GM19193 (cell line): ENCODE measurements around the gene EPHB3.

Experiments
- POLR2A ChIP-seq: IDR thresholded peaks from 4 replicates; pipeline ENCODE4 v1.6.1; 2011; ENCODE audit not compliant: insufficient read depth, insufficient read length; ENCODE audit errors: extremely low read depth

Gene EPHB3

DNA sequence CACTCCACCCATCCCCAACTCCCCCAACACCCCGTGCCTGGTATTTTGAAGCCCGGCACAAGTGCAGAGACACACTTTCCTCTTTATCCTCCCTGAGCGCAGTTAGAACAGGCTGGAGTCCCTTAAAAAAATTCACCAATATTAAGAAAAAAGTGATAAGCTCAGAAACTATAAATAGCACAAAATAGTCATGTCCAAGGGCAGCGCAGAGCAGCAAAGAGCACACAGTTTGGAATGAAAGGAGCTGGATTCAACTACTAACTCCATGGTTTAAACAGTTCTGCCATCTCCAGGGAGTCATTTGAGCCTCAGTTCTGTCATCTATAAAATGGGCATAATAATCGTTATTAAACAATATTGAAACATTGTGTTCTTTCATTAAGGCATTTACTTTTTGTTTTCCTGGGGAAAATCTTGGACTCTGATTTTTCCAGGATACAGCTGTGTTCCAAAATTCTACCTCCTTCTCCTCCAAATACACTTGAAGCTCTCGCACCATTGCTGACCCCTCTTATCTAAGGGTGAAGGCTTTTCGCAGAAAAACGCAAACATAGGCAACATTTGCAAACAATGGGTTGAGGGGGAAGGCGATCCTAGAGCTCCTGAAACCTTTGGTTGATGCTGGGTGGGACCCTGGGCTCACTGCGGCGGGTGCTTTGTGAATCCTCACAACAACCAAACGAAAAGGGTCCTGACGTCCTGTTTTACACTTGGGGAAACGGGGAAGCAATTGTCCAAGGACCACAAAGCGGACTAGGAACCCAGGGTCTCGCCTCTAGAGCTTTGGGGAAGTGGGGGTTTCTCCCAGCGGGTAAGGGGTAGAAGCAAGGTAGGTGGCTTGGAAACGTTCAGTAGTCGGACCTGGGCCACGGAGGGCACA, 41.8 kb downstream of the EPHB3 start:
- TF ChIP-seq POLR2A = no peak

DNA sequence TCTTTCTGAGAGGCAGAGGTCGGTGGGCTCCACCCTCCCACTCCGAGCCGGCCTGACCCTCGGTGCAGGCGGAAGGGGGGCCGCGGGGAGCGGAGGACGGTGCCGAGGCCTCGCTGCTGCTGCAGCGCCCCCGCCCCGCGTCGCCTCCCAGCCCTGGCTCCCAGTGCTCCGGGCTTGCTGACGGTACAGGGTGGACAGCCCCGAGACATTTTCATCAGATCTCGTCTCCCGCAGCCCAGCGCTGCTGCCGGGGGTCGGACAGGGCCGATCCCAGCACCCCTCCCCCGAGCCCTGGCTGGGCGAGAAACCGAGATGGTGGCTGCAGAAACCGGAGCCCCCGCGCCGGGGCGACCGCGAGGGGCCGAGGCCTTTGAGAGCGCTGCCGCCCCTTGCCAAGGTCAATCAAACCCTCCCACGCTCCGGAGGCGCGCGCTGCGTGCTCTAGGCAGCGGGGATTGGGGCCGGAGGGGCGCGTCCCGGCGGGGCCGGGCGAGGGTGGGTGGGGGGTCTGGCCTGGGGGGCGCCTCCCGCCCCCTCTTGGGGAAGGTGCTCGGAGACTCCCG, 42.5 kb downstream of the EPHB3 start:
- TF ChIP-seq POLR2A = no peak

DNA sequence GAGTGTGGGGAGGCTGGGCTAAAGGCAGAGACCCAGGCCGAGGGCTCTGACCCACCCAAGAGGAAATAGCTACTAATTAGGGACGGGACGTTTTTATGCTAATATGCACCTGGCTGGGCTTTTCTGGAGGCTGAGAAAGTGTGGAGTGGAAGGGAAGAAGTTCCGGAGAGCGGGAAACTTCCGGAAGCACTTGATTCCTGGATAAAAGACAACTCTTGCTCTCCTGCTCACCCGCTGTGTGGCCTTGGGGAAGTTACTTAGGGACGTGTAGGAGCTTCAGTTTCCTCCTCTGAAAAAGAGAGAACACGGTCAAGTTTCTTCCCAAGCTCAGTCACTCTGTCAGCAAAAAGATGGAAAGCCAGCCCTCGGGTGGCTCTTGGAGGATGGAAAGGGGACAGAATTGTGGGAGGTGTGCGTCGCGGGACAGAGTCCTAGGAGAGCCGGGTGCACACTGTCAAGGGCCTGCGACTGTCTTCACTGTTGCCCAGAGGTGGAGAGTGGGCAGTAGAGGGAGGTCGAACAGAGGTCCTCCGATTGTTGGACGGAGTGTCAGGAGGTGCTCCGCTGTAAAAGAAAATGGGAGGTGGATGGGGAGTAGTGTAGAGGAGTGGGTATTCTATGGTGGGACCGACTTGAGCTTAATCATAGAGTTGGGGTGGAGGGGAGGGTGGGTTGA, 43.2 kb downstream of the EPHB3 start:
- no peak for TF ChIP-seq POLR2A

DNA sequence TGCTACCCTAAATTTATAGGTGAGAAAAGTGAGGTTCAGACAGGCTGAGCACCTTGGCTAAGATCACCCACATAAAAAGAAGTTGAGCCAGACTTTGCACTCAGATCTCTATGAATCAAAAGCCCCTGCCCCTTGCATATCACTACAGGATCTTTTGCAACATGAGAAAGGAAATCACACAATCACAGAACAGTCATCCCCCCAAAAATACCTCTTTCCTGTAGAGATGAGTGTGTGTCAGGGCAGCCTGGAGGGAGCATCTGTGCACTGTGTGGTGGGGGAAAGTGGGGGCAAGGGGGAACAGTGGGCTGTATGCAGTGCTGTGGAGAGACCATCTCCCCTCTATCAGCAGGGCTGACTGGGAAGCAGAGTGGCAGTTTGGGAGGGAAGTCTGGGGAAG, 46.6 kb downstream of the EPHB3 start:
- no peak for TF ChIP-seq POLR2A

DNA sequence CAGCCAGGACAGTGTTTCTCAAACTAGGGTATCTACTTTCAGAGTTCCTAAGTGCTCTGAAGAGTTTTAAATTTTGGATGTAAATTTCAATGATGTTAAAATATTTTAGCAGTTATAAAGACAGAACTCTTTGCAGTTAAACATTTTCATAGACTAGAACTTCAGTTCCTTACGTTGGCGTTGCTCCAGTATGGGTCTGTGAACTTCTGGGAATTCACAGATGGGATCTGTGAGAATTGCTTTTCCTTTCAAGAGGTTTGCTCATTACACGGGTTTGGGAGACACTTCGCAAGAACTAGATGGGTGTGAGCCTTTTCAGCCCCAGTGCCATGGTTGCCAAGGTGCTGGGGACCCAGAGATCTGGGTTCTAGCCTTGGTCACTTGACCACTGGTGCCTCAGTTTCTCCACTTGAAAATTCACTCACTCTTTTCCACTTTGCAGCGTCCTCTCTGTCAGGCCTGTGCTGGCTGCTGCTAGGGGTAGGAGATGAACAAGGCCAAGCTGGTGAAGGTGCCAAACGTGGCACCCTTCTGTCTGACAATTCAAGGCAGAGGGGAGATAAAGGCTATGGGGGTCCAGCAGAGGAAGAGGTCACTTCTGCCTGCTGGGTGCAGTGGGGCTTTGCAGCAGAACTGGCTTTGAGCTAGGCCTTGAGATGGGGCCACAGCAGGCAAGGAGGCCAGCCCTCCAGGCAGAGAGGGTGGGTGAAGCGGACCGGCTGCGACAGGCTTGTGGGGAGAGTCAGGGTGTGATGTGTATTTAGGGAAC, 48.1 kb downstream of the EPHB3 start:
- no peak for TF ChIP-seq POLR2A

DNA sequence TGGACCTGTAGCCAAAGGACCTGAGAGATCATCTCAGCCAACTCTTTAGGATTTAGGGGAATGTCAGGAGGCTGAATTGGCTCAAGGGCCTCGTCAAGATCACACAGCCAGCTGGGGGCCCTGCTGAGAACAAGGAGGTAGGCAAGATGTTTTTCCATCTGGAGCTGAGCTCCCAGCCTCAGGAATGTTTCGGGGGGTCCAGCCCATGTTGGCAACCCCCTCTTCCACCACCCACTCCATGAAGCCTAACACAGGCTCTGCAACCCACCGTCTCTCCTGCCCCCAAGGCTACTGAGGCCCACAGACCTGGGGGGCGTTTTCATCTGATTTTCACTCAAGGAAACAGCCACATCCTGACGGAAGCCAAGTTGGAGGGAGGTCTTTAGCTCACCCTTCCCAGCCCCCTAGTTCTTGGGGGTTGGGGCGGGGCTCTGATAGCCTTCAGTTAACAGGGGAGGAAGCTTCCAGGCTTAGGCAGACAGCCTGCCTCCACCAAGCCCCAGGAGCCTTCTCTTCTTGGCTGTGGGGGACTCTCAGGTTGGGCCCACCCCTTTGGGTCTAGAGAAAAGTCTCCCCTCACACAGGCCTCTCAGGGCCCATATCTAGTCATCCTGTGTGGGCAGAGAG, 48.8 kb downstream of the EPHB3 start:
- TF ChIP-seq POLR2A = no peak

DNA sequence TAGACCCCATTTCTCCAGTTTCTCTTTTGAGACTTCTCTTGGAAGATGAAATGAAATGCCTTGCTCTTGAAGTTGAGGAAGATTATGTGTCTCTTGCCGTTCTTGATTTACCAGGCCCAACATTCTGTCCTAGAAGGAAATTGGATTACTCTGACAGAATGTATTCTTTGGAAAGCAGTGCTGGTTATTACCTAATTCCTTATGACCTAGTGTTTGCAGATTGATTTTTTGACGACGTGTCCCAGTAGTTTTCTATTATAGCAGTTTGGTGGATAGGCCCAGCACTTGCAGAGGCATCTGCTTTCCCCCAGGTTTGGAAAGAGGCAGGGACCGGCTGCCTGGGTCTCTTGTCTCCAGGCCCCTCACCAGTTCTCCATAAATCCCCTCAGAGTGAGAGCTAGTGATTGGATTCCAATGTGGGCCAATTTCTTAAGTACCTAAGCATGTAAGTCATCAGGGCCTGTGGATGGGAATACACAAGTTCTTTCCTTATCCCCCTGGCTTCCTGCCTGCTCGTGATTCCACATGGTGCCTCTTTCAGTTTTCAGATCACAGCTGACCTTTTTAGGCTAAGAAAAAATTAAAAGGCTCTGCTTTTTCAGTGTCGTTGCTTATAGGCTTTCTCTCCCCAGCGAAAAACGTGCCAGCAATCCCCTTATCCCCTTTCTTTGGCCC, 50.2 kb downstream of the EPHB3 start:
- no peak for TF ChIP-seq POLR2A

DNA sequence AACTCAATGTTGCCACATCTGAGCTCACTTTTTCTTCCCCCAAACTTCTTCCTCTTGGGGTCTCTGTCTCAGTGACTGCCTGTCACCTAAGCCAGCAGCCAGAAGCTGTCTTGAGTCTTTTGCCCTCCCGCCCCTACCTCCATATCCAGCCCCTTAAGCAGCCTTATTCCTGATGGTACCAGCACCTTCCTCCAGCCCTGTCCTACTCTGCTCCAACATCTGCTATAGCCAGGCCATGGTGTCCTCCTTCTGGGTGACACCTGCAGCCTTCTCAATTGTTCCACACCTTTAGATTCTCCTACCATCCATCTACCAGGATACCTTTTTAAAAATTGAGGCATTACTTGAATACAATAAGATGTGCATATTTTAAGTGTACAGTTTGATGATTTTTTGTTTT, 53.8 kb downstream of the EPHB3 start:
- TF ChIP-seq POLR2A = no peak

DNA sequence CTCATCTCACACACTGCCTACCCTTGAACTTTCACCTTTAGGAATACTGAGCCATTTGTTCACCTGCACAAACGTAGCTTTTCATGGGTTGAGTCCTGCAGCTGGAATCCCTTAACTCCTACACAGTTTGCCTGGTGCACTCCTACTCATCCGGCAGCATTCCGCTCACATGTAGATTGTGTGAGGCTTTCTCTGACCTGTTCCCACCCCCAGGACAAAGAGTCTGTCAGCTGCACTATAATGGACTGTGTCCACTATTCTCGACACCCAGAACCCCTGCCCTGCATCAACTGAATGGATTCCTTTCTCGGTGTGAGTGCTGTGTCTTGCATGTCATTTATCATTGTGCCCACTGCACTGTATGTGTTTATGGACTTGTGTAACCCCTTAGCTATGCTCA, 54.9 kb downstream of the EPHB3 start:
- TF ChIP-seq POLR2A = no peak

DNA sequence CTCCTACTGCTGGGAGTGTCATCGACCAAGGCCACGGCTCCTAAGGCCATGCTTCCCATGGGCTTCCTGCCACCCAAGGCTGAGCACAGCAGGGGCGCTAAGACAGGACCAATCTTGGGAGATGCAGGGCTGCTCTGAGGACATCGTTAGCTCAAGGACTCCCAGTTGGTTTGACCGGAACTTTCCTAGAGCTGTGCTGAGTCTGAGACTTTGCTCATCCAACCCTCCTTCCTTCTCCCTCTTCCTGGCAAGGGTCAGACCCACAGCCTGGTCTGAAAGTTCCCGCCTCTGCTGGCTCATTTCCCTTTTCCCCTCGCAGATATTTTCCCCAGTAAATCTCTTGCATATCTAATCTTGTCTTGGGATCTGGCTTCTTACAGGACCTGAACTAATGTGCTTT, 57.2 kb downstream of the EPHB3 start:
- TF ChIP-seq POLR2A = no peak

DNA sequence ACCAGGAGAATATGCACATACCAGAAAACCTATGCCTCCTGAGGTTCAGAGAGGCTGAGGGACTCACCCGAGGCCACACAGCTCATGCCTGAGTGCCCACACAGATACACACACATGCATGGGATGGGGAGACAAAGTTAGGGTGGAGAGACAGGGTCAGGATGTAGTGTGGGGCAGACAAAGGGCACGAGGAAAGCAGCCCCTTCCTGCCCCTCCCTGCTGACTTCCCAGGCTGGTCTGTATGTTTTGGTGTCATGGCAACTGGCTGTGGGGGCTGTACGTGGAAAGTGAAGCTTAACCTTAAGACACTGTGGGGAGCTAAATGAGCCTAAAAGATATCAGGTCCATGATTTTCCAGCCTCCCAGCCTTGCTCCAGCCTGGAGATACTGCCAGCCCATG, 57.8 kb downstream of the EPHB3 start:
- TF ChIP-seq POLR2A = no peak

DNA sequence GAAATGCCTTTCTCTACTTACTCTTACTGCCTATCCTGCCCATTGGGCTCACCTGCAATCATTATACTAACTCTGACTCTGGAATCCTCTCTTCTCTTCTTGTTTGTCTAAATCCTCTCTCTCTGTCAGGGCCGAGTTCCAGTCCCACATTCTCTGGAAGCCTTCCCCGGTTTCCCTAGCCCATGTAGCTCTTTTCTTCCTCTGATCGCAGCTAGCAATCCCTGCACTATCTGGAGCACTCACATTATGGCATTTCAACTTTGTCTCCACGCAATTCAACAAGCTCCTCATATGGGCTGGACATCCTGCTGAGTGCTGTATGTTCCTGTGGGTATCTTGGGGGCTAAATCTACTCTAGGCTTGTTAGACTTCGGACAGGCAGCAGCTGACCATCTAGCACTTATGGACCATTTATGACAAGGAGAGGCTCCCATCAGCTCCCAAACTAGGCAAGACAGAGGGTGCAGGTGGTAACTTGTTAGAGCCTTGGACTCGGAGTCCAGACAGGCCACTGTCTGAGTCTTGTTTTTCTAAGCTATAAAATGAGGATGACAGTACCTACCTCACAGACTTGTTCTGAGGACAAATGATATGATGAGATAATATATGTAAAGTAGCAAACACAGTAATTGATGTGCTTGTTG, 58.3 kb downstream of the EPHB3 start:
- TF ChIP-seq POLR2A = no peak

DNA sequence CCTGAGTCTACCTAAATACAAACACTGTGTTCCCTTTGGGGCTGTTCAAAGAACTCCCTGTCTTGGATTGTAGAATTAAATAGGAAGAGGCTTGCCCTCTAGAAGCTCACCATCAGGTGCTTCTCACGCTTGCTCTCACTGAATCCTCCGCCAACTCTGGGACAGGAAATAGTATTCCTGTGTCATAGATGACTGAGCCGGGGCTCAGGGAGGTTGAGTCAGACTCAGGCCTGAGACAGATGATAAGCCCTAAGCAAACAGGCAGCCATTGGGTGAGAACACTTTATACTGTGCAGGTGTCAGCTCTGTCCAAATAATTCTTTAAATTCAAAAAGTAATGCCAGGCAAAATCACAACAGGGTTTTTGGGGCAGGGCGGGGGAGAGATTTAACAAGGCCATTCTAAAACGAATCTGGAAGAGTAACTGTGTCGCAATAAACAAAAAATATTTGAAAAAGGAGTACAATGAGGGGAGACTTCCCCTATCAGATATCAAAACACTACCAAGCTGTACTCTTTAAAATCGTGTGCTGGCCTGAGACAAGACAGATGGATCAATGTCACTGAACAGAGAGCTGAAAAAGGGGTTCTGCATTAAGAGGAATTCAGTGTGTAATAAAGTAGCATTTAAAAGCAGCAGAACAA, 59.0 kb downstream of the EPHB3 start:
- TF ChIP-seq POLR2A = no peak
